ENCODE measurements around the gene STAT4.

STAT4 gene

DNA sequence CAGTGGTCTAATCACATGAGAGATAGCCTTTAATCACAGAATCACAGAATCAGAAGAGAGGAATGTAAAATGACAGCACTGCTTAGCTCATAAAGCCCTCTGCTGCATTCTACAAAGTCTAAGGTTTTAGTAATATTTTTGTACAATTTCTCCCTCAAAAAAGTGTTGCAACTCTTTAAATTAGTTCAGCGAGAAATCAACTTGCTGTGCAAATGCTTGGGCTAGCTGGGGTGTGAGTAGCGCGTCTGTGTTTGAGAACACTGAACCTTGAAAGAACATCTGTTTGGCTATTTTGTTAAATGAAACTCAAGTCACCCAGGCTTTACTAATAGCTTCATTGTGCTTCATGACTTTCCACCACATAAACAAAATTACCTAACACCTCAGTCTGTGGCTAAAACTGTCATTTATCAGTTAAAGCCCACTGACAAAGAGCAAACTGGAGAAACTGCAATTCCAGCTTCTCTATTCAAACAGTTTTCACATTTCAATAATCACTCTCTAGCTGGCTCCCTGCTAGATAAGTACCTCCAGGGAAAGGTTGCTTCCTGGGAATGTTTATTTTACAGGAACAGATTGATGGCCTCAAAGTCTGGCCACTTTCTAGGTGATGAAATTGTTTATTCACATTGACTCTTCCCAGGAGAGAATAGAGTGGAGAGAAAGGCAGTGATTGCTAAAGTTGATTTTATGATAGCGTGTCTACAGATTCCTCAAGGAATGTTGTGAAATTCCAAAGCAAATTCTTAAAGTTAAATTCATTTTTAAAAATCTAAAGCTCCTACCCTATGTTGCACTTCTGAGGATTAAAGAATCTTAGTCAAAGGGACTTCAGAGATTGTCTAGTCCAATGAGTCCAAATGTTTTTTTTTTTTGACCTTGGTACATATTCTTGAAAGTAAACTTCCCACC lies 100.8 kb downstream of the STAT4 start (continued):
- TF ChIP-seq, protein P1, sequence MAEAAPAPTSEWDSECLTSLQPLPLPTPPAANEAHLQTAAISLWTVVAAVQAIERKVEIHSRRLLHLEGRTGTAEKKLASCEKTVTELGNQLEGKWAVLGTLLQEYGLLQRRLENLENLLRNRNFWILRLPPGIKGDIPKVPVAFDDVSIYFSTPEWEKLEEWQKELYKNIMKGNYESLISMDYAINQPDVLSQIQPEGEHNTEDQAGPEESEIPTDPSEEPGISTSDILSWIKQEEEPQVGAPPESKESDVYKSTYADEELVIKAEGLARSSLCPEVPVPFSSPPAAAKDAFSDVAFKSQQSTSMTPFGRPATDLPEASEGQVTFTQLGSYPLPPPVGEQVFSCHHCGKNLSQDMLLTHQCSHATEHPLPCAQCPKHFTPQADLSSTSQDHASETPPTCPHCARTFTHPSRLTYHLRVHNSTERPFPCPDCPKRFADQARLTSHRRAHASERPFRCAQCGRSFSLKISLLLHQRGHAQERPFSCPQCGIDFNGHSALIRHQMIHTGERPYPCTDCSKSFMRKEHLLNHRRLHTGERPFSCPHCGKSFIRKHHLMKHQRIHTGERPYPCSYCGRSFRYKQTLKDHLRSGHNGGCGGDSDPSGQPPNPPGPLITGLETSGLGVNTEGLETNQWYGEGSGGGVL (tag by site-specific recombination; IDR thresholded peaks at IDR 0.05): no peak
- 0 out of 2 replicates have a peak, but pooled peaks have one; percentile 32 for TF ChIP-seq TCF7L2 (IDR thresholded peaks at IDR 0.05; ENCODE audit: borderline replicate concordance, low read depth, low read length)

DNA sequence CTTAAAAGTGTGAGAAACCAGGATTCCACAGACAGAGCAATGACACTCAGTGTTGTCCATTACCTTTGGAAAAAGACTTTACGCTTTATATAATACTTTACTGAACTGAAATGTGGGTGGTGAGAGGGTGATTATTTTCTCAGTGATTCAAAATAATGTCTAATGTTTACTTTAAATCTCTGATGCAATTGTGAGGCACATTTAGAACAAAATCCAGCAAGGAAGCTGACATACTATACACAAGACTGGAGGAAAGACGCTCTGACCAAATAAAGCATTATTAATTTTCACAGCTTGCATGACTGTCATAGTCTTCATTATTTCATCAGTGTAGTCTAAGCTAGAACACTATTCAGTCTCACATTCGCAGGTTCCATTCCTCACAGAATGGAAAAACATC lies 102.7 kb downstream of the STAT4 start:
- Histone ChIP-seq H3K36me3 (ENCODE audit: control insufficient read depth in 2 of 2, insufficient read depth in 1 of 2, low read length in 2 of 2) (no peaks in the 10 kb centered on the region), H3K4me3 (ENCODE audit: low read depth, low read length) (no peak overlapping the region), H3K9me3 (ENCODE audit: control insufficient read depth, insufficient read depth, low read depth, low read length) (no peaks in the 10 kb centered on the region), H3K4me1 (ENCODE audit: control insufficient read depth, insufficient read depth, low read length) (no peaks in the 10 kb centered on the region; the same call in 1 of the 2 replicates), H3K27ac (ENCODE audit: extremely low read depth, low read depth, low read length) (no peak overlapping the region)
- TF ChIP-seq OVOL3 (tag by site-specific recombination; IDR thresholded peaks at IDR 0.05) (no peak), ZFP3 (tag by site-specific recombination; IDR thresholded peaks at IDR 0.05; ENCODE audit: low read depth) (no peak), ZNF146 (tag by site-specific recombination; IDR thresholded peaks at IDR 0.05) (no peak), ZBTB17 (tag by site-specific recombination; IDR thresholded peaks at IDR 0.05) (no peak), ZNF501 (tag by site-specific recombination; IDR thresholded peaks at IDR 0.05) (no peak), BCL11A (tag by site-specific recombination; IDR thresholded peaks at IDR 0.05; ENCODE audit: low read depth) (no peak), ZNF248 (tag by site-specific recombination; IDR thresholded peaks at IDR 0.05) (no peak), WT1 (tag by site-specific recombination; IDR thresholded peaks at IDR 0.05) (no peak), ZNF776 (tag by site-specific recombination; IDR thresholded peaks at IDR 0.05; ENCODE audit: borderline replicate concordance) (no peak), ZNF16 (tag by site-specific recombination; IDR thresholded peaks at IDR 0.05; ENCODE audit: low read depth) (no peak), ZNF624 (tag by site-specific recombination; IDR thresholded peaks at IDR 0.05) (no peak), ZFP37 (tag by site-specific recombination; IDR thresholded peaks at IDR 0.05) (no peak)
- CTCF ChIA-PET: interaction anchor here (8.2 kb wide), 1 partner anchor 107 kb away, joined by 146 read pairs; no protein-coding TSS in a partner anchor
- POLR2A ChIA-PET: interaction anchor here (0.6 kb wide), 1 partner anchor 18 kb away, joined by 4 read pairs; no protein-coding TSS in a partner anchor

DNA sequence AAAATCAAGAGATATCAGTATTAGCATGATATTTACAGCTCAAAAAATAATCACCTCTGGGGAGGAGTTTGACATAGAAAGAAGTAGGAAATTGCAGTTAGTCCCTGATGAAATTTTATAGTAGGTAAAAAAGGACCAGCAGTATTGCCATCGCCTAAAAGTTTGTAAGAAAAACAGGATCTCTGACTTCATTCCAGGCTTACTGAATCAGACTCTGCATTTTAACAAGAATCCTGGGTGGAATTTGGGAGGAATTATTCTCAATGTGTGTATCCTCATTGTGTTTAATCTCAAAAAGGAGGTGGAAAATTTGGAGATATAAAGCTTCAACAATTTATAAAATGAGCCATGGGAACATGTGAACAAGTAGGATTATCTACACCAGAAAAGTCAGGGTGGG lies 105.7 kb downstream of the STAT4 start:
- H3K9me3 ChIP-seq (ENCODE audit: control insufficient read depth, insufficient read depth, low read depth, low read length): no peaks in the 10 kb centered on the region
- no peaks in the 10 kb centered on the region; the same call in 1 of the 2 replicates for H3K4me1 ChIP-seq (ENCODE audit: control insufficient read depth, insufficient read depth, low read length)
- H3K36me3 ChIP-seq (ENCODE audit: control insufficient read depth in 2 of 2, insufficient read depth in 1 of 2, low read length in 2 of 2): no peaks in the 10 kb centered on the region
- CTCF ChIA-PET: interaction anchor here (0.6 to 1.2 kb wide), 3 partner anchors 476 to 1310 kb away, joined by 3 read pairs; no protein-coding TSS in a partner anchor
- POLR2A ChIA-PET: no interaction called here
- H3K4me3 ChIP-seq (ENCODE audit: low read depth, low read length): no peak overlapping the region
- TF ChIP-seq ZNF221 (tag by site-specific recombination; IDR thresholded peaks at IDR 0.05; ENCODE audit: borderline replicate concordance): no peak
- TF ChIP-seq ZNF76 (tag by site-specific recombination; IDR thresholded peaks at IDR 0.05; ENCODE audit: borderline replicate concordance, low read depth): no peak
- no peak for TF ChIP-seq PRDM1 (tag by site-specific recombination; IDR thresholded peaks at IDR 0.05)
- TF ChIP-seq PRDM10 (tag by site-specific recombination; IDR thresholded peaks at IDR 0.05): no peak
- no peak for TF ChIP-seq ZNF768 (tag by site-specific recombination; IDR thresholded peaks at IDR 0.05)
- no peak overlapping the region for H3K27ac ChIP-seq (ENCODE audit: extremely low read depth, low read depth, low read length)

Data from HEK293 (cell line).